Measurements from ENCODE around the gene RASSF4.

Gene RASSF4

DNA sequence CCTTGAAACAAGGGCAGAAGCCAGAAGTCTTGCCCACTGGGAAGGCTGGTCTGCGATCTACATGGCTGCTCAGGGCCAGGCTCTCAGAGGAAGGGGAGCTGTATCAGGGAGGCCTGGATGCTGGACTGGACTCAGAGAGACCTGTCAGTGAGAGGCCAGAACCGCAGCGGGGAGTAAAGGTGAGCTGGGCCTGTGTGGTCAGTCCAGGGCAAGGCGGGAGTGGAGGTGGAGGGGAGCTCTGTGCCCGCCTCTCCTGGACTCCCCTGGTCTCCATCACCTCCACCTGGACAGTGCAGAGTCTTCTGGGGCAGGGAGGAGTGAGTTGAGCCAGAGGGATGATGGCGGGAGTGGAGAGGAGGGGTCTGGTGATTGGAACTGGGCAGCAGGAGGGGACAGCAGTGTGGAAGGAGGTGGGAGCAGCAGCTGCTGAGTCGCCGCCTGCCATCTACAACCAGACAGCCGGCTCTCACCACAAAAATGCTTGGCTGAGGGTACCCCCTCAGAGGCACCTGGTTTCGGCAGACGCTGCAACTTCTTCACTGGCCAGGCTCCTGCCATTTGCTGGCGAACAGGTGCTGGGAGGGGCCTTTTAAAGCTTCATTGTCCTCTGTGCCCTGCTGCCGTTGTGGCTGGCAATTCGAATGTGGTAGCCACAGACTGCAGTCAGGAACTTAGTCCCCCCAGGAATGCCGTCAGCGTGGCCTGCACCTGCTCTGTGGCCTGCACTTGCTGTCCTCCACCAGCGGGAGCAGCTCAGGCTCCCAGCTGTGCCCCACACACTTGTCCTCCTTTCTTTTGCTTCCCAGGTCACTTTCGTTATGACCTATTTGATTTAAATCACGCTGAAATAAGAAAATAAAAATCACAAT lies 3.5 kb downstream of the RASSF4 start:
- H3K4me3 ChIP-seq (replicated peaks; ENCODE audit: low read depth, low read length), result no peak overlapping the region
- no peak for DNase-seq (ENCODE audit: extremely low read depth, low read depth)
- TF ChIP-seq CTCF (IDR thresholded peaks at IDR 0.05; ENCODE audit: low read depth, low read length, missing control alignments), result no peak

DNA sequence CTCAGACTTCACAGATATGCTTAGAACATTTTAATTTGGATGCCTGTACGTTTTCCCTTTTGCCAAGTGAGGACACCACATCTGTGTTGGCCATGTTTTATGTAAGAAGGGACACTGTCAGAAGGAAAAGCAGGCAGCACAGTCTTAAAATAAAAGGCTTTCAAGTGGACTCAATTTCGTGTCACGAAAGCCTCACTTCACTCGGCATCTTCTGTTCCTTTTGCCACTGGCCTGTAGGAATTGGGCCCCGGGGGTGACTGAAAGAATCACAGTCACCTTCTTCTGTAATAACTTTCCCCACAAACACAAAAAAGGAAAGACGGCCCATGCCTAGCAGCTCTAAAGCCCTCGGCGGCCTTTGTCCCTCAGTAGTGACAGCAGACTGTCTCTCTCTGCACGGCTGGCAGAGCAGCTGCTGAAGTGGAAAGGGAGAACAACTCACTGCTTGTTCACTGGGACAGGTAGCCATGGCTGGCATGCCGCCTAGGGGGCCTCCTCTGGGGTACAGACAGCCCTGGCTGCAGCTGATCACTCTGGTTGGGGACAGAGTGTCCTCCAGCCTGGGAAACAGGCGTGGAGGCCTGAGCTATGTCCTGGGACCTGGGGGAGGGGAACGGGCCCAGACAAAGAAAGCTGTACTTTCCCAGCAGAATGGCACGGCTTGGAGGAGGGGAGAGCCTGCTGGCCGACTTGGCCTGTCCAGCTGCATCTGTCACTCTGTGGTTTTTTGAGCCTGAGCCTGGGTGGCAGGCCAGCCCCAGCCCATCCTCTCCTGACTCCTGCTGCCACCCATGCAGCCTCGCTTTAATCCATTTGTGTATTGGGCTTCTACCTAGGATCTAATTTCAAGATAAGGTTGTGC lies 4.4 kb downstream of the RASSF4 start:
- no peak for TF ChIP-seq CTCF (IDR thresholded peaks at IDR 0.05; ENCODE audit: low read depth, low read length, missing control alignments)
- H3K4me3 ChIP-seq (replicated peaks; ENCODE audit: low read depth, low read length), result no peak overlapping the region
- DNase-seq (ENCODE audit: extremely low read depth, low read depth), result no peak

DNA sequence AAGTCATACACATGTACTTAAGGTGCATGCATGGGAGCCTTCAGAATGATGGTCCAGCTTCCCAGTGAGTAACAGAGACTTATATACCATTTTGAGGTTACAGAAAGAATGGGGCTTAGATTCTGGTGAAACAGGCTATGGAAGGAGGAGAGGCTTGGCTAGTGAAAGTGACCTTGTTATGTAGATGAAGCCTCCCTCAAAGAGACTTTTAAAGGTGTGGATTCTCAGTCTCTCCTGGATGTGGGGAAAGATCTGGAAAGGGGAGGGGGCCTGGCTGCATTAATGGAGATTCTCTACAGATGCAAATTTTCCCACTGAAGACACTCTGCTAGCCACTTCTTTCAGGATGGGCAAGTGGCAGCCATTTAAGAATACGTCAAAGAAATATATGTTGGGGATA lies 5.5 kb downstream of the RASSF4 start:
- TF ChIP-seq CTCF (IDR thresholded peaks at IDR 0.05; ENCODE audit: low read depth, low read length, missing control alignments), result no peak
- DNase-seq (ENCODE audit: extremely low read depth, low read depth), result no peak
- H3K4me3 ChIP-seq (replicated peaks; ENCODE audit: low read depth, low read length), result no peak overlapping the region

DNA sequence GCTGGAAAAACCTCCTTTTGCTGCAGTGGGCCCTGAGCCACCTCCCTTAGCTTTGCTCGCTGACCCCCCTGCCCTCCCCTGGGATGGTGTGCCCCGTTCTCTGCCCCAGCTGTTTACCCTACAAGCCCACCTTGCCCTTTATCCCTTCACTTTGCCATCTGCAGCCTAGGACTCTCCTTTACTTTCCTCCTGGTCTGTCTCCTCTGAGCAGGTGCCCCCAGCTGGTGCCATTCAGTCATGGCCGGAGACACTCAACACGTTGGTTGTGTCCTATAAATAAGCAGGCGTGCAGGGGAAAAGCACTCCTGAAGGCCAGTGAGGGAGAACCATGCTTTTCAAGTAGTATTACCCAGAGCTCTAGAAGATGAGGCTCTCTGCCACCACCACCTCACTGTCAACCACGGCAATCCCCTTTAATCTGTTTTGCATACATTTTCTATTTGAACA lies 6.1 kb downstream of the RASSF4 start:
- no peak for TF ChIP-seq CTCF (IDR thresholded peaks at IDR 0.05; ENCODE audit: low read depth, low read length, missing control alignments)
- no peak for DNase-seq (ENCODE audit: extremely low read depth, low read depth)
- no peak overlapping the region for H3K4me3 ChIP-seq (replicated peaks; ENCODE audit: low read depth, low read length)

GRCh38 chr10:44966129-44966815 lies 6.7 kb downstream of the RASSF4 start:
- DNase-seq (ENCODE audit: extremely low read depth, low read depth), result no peak
- no peak for TF ChIP-seq CTCF (IDR thresholded peaks at IDR 0.05; ENCODE audit: low read depth, low read length, missing control alignments)
- H3K4me3 ChIP-seq (replicated peaks; ENCODE audit: low read depth, low read length), result no peak overlapping the region

DNA sequence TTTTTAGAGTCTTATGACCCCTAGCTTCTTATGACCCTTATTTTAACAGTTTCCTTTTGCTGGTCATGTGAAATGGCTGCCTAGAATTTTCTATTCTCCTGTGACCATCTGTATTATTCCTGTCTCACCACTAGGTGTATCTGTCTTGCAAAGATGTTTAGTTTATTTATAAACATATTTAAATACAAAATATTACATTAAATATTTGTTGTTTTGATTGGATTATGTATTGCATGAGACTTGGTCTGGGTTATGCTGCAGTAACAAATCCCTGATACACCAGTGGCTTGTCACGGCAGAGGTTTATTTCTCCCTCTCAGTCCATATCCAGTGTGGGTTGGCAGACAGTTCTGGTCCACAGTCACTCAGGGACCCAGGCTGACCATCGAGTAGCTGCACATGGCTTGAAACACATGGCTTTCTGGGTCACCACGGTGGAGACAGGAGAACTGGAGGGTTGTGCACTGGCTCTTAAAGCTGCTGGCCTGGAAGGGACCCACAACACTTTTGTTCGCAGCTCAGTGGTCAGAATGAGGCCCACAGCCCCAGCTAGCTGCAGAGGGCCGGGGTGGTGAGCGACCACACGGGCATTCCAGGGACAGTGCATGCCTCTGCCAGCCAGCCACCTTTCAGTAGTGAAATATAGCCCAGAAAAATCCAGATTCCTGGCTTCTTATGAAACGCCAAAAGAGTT lies 7.4 kb downstream of the RASSF4 start:
- TF ChIP-seq CTCF (IDR thresholded peaks at IDR 0.05; ENCODE audit: low read depth, low read length, missing control alignments), result no peak
- DNase-seq (ENCODE audit: extremely low read depth, low read depth), result no peak
- H3K4me3 ChIP-seq (replicated peaks; ENCODE audit: low read depth, low read length), result no peak overlapping the region

Measured in HFF-Myc (cell line).